SU-DHL-6 (cell line): ENCODE results near the gene IRX2.

Experiments used
- CTCF ChIP-seq: fragments of 200-600 bp; sonication (generic); IDR thresholded peaks from one replicate; pipeline ENCODE4 v1.5.1; 2017; ENCODE audit warnings: antibody characterized with exemption, mild to moderate bottlenecking, low read length, moderate library complexity; ENCODE audit not compliant: insufficient read depth, poor library complexity, severe bottlenecking
- EZH2phosphoT487 ChIP-seq: fragments of 200-600 bp; sonication (generic), shearing (Covaris generic); conservative IDR thresholded peaks from 2 replicates; pipeline ENCODE4 v1.6.1; 2018; ENCODE audit warnings: mild to moderate bottlenecking, antibody characterized with exemption, low read length, moderate library complexity, mixed read lengths

- TF ChIP-seq CTCF (no peak), EZH2phosphoT487 (no peak)
These were observed 7.6 kb upstream of the IRX2 start for GRCh38 chr5:2759091-2759490.
